ENCODE results near the gene AWAT1.

AWAT1 gene

DNA sequence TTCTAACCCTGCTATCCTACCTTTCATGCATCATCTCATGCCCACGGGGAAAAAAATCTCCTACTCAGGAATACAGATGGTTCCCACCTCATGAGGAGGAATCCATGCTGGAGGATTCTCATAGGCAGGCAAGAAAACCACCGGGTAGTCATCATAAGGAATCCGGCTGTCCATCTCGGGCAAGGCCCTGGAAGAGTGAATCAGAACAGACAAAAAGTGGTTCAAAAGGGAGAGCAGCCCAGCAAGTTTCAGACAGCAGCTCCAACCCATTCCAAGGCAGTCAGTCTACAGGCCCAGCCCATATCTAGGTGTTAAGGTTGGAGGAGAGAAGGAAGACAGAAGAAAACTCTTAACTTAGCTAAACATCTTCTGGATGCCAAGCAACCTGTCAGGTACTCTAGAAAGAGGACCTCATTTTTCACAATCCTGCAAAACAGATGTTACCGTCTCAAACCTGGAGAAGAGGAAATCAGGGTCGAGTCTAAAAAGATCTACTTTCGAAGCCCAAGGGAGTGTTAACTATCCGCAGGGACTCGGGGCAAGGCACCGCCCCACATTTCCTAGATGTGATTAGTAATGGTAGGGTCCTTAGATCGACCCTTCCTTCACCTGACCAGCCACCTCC is 54.8 kb downstream of the AWAT1 start:
- Histone ChIP-seq H3K4me1 (peaks cover 28% of the 10 kb centered on the region), H3K27ac (peak overlapping the region; percentile 73; the same call in 1 of the 2 replicates), H3K36me3 (peaks cover 27% of the 10 kb centered on the region), H4K20me1 (no peaks in the 10 kb centered on the region), H3K9me3 (no peaks in the 10 kb centered on the region), H3K4me2 (peak overlapping the region; percentile 72), H3K9ac (peak overlapping the region; percentile 69), H3K4me3 (peak overlapping the region; percentile 76), H3K27me3 (peaks cover 87% of the 10 kb centered on the region)
- TF ChIP-seq Cebpa-rat (IDR thresholded peaks at IDR 0.05), result no peak

Data from BLaER1 (cell line).